GM06990 (cell line): ENCODE measurements around the gene ADH5.
"Not testable (repeated sequence)": the region's sequence is repeated elsewhere in the genome, so short reads cannot be mapped to it uniquely, and the experiment has no call there.

Experiments
- DNase-seq: peaks from one replicate; pipeline ENCODE4 v3.0.0-alpha.2; 2011; ENCODE audit not compliant: insufficient read length; ENCODE audit errors: extremely low read depth
- H3K27me3 ChIP-seq: replicated peaks from 2 replicates; pipeline ENCODE4 v1.6.0; 2011; ENCODE audit warnings: low read length; ENCODE audit not compliant: control insufficient read depth, insufficient read depth
- H3K36me3 ChIP-seq: 2 replicates; pipeline ENCODE4 v1.5.1; 2011; ENCODE audit warnings: low read length; ENCODE audit not compliant: control insufficient read depth, insufficient read depth
- H3K4me3 ChIP-seq: replicated peaks from 2 replicates; pipeline ENCODE4 v1.5.1; 2011; ENCODE audit warnings: low read depth, mild to moderate bottlenecking, control low read depth, low read length
- TF ChIP-seq, protein P1 (sequence below): IDR thresholded peaks from 2 replicates; pipeline ENCODE4 v1.5.1; 2011; ENCODE audit warnings: low read length, control low read depth, mild to moderate bottlenecking, inconsistent platforms; ENCODE audit not compliant: insufficient read depth, poor library complexity, severe bottlenecking

The ADH5 gene

DNA sequence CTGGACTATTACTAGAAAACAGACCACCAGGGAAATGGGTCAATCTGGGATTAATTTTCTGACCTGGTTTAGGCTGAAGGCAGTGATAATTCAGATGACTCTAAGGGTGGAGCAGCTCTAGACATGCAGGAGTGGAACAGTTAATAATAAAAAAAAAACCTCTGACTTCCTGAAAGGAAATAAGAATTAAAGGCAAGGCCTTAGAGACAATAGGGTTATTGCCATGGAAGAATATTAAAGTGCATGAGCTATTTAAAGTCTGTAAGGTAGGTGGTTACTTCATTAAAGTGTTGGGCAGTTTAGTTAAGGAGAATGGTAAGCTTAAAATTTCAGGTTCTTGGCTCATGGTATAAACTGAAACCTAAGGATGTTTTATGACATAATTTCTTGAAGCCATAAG lies 14.6 kb upstream of the ADH5 start:
- TF ChIP-seq, protein P1, sequence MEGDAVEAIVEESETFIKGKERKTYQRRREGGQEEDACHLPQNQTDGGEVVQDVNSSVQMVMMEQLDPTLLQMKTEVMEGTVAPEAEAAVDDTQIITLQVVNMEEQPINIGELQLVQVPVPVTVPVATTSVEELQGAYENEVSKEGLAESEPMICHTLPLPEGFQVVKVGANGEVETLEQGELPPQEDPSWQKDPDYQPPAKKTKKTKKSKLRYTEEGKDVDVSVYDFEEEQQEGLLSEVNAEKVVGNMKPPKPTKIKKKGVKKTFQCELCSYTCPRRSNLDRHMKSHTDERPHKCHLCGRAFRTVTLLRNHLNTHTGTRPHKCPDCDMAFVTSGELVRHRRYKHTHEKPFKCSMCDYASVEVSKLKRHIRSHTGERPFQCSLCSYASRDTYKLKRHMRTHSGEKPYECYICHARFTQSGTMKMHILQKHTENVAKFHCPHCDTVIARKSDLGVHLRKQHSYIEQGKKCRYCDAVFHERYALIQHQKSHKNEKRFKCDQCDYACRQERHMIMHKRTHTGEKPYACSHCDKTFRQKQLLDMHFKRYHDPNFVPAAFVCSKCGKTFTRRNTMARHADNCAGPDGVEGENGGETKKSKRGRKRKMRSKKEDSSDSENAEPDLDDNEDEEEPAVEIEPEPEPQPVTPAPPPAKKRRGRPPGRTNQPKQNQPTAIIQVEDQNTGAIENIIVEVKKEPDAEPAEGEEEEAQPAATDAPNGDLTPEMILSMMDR, result no peak
- Histone ChIP-seq H3K4me3 (no peak overlapping the region), H3K27me3 (no peaks in the 10 kb centered on the region), H3K36me3 (no peaks in the 10 kb centered on the region)
- no peak for DNase-seq

DNA sequence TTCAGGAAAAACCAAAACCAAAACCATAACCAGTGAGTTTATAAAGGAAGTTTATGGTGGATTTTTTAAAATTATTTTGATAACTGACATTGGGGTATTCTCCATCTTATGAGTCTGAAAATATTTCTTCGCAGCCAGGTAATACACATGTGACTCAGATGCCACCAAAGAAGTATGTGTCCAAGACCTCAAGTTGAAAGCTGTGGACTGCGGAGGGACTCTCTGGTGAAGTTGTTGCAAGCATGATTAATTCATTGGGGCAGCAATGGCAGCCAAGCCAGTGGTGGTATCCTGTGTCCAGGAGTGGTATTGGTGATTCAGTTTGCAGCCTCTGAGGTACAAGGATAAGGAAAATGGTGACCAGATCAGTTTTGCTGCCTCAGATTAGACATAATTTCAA lies 14.0 kb upstream of the ADH5 start:
- Histone ChIP-seq H3K36me3 (no peaks in the 10 kb centered on the region), H3K27me3 (no peaks in the 10 kb centered on the region), H3K4me3 (no peak overlapping the region)
- TF ChIP-seq, protein P1, result no peak
- no peak for DNase-seq

GRCh38 chr4:99100876-99101275 lies 12.3 kb upstream of the ADH5 start:
- Histone ChIP-seq H3K4me3 (no peak overlapping the region), H3K36me3 (no peaks in the 10 kb centered on the region), H3K27me3 (no peaks in the 10 kb centered on the region)
- no peak for DNase-seq
- TF ChIP-seq, protein P1, result no peak

DNA sequence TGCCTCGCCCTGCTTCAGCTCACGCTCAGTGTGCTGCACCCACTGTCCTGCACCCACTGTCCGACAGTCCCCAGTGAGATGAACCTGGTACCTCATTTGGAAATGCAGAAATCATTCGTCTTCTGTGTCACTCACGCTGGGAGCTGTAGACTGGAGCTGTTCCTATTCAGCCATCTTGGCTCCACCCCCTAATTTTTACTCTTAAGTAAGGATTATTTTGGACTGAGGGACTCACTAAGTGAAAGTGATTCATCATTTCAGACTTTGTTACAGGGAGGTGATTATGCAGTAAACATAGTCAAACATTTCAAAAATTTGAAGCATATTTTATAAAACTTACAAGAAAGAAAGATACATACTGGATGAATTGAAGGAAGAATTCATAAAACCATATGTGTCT lies 11.2 kb upstream of the ADH5 start:
- DNase-seq, H3K27me3 ChIP-seq, H3K4me3 ChIP-seq, H3K36me3 ChIP-seq: not testable (repeated sequence)

- no peaks in the 10 kb centered on the region for H3K27me3 ChIP-seq
- no peaks in the 10 kb centered on the region for H3K36me3 ChIP-seq
These were observed 10.7 kb upstream of the ADH5 start for GRCh38 chr4:99099311-99099710.

DNA sequence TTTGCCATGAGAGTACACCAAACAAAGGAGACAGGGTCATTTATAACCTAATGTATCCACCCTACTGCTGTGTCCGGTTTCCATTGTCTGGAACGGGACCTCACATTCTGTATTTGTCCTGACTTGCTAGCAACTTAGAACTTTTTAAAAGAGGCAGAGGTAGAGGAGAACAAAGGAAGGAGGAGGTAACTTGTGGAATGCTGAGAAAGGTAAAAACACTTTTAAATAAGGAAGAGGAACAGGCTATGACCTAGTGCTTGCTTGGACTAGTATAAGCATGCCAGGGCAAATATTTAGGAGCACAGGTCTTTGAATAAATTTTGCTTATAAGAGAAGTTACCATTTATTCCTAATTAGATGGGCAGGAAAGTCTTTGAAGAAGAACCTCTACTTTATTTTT lies 3.3 kb upstream of the ADH5 start:
- H3K36me3 ChIP-seq, H3K4me3 ChIP-seq, H3K27me3 ChIP-seq, DNase-seq: not testable (repeated sequence)

More at GRCh38 chr4:99099311-99099710, 10.7 kb upstream of the ADH5 start:
- no peak for DNase-seq
- TF ChIP-seq, protein P1, result no peak
- H3K4me3 ChIP-seq, result no peak overlapping the region

DNA sequence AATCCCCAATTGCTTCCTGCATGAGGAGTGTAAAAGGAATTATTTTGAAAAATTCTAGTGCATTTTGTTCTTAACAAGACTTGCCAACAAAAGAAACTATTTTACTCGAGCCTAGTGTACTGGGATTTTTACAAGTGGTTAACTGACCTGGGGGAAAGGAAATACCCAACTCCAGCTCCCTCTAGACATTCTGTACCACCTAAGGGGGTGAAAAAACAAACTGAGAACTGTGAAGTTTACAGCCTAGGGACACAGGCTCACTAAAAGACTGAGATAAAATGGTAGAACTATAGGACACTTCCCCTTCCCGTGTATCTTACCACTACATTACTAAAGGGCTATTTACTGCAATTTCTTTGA lies 2.6 kb upstream of the ADH5 start:
- TF ChIP-seq, protein P1, result no peak
- Histone ChIP-seq H3K4me3 (no peak overlapping the region), H3K27me3 (no peaks in the 10 kb centered on the region), H3K36me3 (no peaks in the 10 kb centered on the region)
- DNase-seq, result no peak
